HG03439 (cell line): ENCODE measurements around the gene CAMKV.
"Not testable (repeated sequence)": the region's sequence is repeated elsewhere in the genome, so short reads cannot be mapped to it uniquely, and the experiment has no call there.

Experiments
- ATAC-seq: cut with Tn5 transposase; IDR thresholded peaks from one replicate; pipeline ENCODE4 v1.9.1; 2021; ENCODE audit warnings: mild to moderate bottlenecking, moderate library complexity; ENCODE audit not compliant: unreplicated experiment

Gene CAMKV

GRCh38 chr3:49856181-49857005, 13.3 kb downstream of the CAMKV start, which contains the start of gene TRAIP:
TSS of gene TRAIP (minus strand) at chr3:49856564. CDS start at chr3:49856453, 111 bp downstream.
- ATAC-seq: peak; percentile 94

- no peak for ATAC-seq
Measured at GRCh38 chr3:49855662-49856061, 14.0 kb downstream of the CAMKV start.

- ATAC-seq: no peak
Measured at GRCh38 chr3:49845694-49846093, 24.0 kb downstream of the CAMKV start.

GRCh38 chr3:49844464-49845183, 25.1 kb downstream of the CAMKV start:
- no peak for ATAC-seq

GRCh38 chr3:49842843-49843517, 26.7 kb downstream of the CAMKV start:
- ATAC-seq: no peak

GRCh38 chr3:49841806-49842205, 27.9 kb downstream of the CAMKV start:
- ATAC-seq: no peak

- ATAC-seq: no peak
Measured at GRCh38 chr3:49841126-49841696, 28.5 kb downstream of the CAMKV start.

- ATAC-seq: no peak
Measured at GRCh38 chr3:49840388-49840787, 29.3 kb downstream of the CAMKV start.

GRCh38 chr3:49839193-49839809, 30.4 kb downstream of the CAMKV start:
- no peak for ATAC-seq

- ATAC-seq: no peak
Measured at GRCh38 chr3:49831341-49831740, 38.4 kb downstream of the CAMKV start.

- no peak for ATAC-seq
Measured at GRCh38 chr3:49826016-49826415, 43.7 kb downstream of the CAMKV start.

- not testable (repeated sequence) for ATAC-seq
Measured at GRCh38 chr3:49823131-49823530, 46.6 kb downstream of the CAMKV start.

GRCh38 chr3:49813497-49814174, 56.1 kb downstream of the CAMKV start, which contains the start of gene UBA7:
TSS of gene UBA7 (minus strand) at chr3:49813953. CDS start at chr3:49813787, 166 bp downstream.
- ATAC-seq: peak; percentile 69

- no peak for ATAC-seq
Measured at GRCh38 chr3:49812916-49813496, 56.7 kb downstream of the CAMKV start.
